ENCODE results near the gene SH3PXD2A. TPM values are rescaled to one million over a fixed set of nuclear protein-coding genes. Genes with fewer than 3 reads are reported as not detected.
A peak's percentile ranks its signal among the peaks of the same experiment; 100 is the strongest.

The SH3PXD2A gene
- total RNA-seq, 1 donor from 2014 or later: 35.2 TPM

- no peak overlapping the region for H3K27ac ChIP-seq
- no peaks in the 10 kb centered on the region for H3K27me3 ChIP-seq
- DNase-seq (no peak), ATAC-seq (no peak)
- intact Hi-C loops (cut with DNase I): no loop called here
- H3K9me3 ChIP-seq: no peaks in the 10 kb centered on the region
- TF ChIP-seq CTCF (IDR thresholded peaks at IDR 0.05): no peak
- no peak overlapping the region for H3K4me3 ChIP-seq
- H3K36me3 ChIP-seq: peaks cover 55% of the 10 kb centered on the region
- peaks cover 11% of the 10 kb centered on the region for H3K4me1 ChIP-seq
These were observed 232.3 kb downstream of the SH3PXD2A start for GRCh38 chr10:103622935-103623574.

GRCh38 chr10:103622286-103622685 lies 233.1 kb downstream of the SH3PXD2A start:
- intact Hi-C loops (cut with DNase I): no loop called here
- no peak for TF ChIP-seq CTCF (IDR thresholded peaks at IDR 0.05)
- Histone ChIP-seq H3K4me1 (peaks cover 14% of the 10 kb centered on the region), H3K9me3 (no peaks in the 10 kb centered on the region), H3K27ac (no peak overlapping the region), H3K27me3 (no peaks in the 10 kb centered on the region), H3K4me3 (no peak overlapping the region), H3K36me3 (peaks cover 51% of the 10 kb centered on the region)
- ATAC-seq (no peak), DNase-seq (no peak)

GRCh38 chr10:103621783-103622125 lies 233.6 kb downstream of the SH3PXD2A start:
- Histone ChIP-seq H3K4me3 (no peak overlapping the region), H3K4me1 (peaks cover 19% of the 10 kb centered on the region), H3K9me3 (no peaks in the 10 kb centered on the region), H3K27ac (peak overlapping the region; percentile 26), H3K36me3 (peaks cover 46% of the 10 kb centered on the region), H3K27me3 (no peaks in the 10 kb centered on the region)
- ATAC-seq (no peak), DNase-seq (no peak)
- no peak for TF ChIP-seq CTCF (IDR thresholded peaks at IDR 0.05)
- intact Hi-C loops (cut with DNase I): no loop called here

- no peak overlapping the region for H3K4me3 ChIP-seq
- peak overlapping the region; percentile 58 for H3K27ac ChIP-seq
- no peaks in the 10 kb centered on the region for H3K27me3 ChIP-seq
- intact Hi-C loops (cut with DNase I): no loop called here
- H3K9me3 ChIP-seq: no peaks in the 10 kb centered on the region
- ATAC-seq (no peak), DNase-seq (no peak)
- TF ChIP-seq CTCF (IDR thresholded peaks at IDR 0.05): no peak
- H3K36me3 ChIP-seq: peaks cover 39% of the 10 kb centered on the region
- peaks cover 26% of the 10 kb centered on the region for H3K4me1 ChIP-seq
These were observed 234.2 kb downstream of the SH3PXD2A start for GRCh38 chr10:103620891-103621782.

DNA sequence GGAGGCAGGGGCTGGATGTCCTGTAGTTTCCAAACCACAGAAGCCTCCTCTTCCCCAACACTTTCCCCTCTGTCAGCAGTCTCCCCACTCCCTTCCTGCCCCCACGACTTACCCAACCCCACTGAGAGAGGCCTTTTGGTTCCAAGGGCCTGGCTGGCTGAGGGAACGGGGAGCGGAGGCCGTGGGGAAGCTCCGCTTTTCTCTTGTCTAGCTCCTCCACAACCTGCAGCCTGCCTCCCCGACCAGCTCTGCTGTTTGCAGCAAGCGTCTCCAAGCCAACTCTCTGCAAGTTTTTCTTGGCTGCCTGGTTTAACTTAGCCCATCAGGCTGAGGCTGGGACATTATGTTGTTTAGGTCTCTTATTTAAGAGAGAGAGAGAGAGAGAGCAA lies 235.0 kb downstream of the SH3PXD2A start:
- TF ChIP-seq CTCF (IDR thresholded peaks at IDR 0.05): no peak
- intact Hi-C loops (cut with DNase I): no loop called here
- H3K9me3 ChIP-seq: no peaks in the 10 kb centered on the region
- peaks cover 29% of the 10 kb centered on the region for H3K4me1 ChIP-seq
- peak overlapping the region; percentile 58 for H3K27ac ChIP-seq
- H3K4me3 ChIP-seq: no peak overlapping the region
- H3K27me3 ChIP-seq: no peaks in the 10 kb centered on the region
- peaks cover 31% of the 10 kb centered on the region for H3K36me3 ChIP-seq
- DNase-seq (no peak), ATAC-seq (no peak)
